DOHH2 (cell line): ENCODE results near the gene DNAI1.
A peak's percentile ranks its signal among the peaks of the same experiment; 100 is the strongest.

ENCODE experiments used
- H3F3A ChIP-seq: fragments of 200-600 bp; sonication (generic), shearing (Covaris generic); 2 replicates; pipeline ENCODE4 v1.6.0; 2016; ENCODE audit warnings: antibody characterized with exemption, mild to moderate bottlenecking; ENCODE audit not compliant: control insufficient read depth, insufficient read depth
- H3K27ac ChIP-seq: fragments of 200-600 bp; sonication (generic); 2 replicates; pipeline ENCODE4 v1.5.1; 2014; ENCODE audit warnings: low read depth, mild to moderate bottlenecking, low read length, moderate library complexity
- H3K27me3 ChIP-seq: fragments of 200-600 bp; sonication (generic); 2 replicates; pipeline ENCODE4 v1.6.1; 2014; ENCODE audit warnings: mild to moderate bottlenecking, low read length, mixed read lengths; ENCODE audit not compliant: control insufficient read depth
- H3K36me3 ChIP-seq: fragments of 200-600 bp; sonication (generic); 2 replicates; pipeline ENCODE4 v1.6.1; 2014; ENCODE audit warnings: mild to moderate bottlenecking, low read length, moderate library complexity, mixed read lengths; ENCODE audit not compliant: control insufficient read depth
- H3K4me1 ChIP-seq: fragments of 200-600 bp; sonication (generic); 2 replicates; pipeline ENCODE4 v1.6.1; 2014; ENCODE audit warnings: mild to moderate bottlenecking, low read length, mixed read lengths; ENCODE audit not compliant: control insufficient read depth
- H3K4me2 ChIP-seq: fragments of 200-600 bp; sonication (generic); 2 replicates; pipeline ENCODE4 v1.6.0; 2014; ENCODE audit warnings: mild to moderate bottlenecking, low read length, moderate library complexity
- H3K4me3 ChIP-seq: fragments of 200-600 bp; sonication (generic); 2 replicates; pipeline ENCODE4 v1.5.1; 2014; ENCODE audit warnings: mild to moderate bottlenecking, low read length, mixed read lengths
- H3K79me2 ChIP-seq: fragments of 200-600 bp; sonication (generic); 2 replicates; pipeline ENCODE4 v1.6.1; 2014; ENCODE audit warnings: mild to moderate bottlenecking, low read length, mixed read lengths; ENCODE audit not compliant: control insufficient read depth
- H3K9me2 ChIP-seq: fragments of 200-600 bp; sonication (generic); replicated peaks from 2 replicates; pipeline ENCODE4 v1.6.1; 2014; ENCODE audit warnings: mild to moderate bottlenecking, low read length, mixed read lengths; ENCODE audit not compliant: control insufficient read depth
- H3K9me3 ChIP-seq: fragments of 200-600 bp; sonication (generic); 2 replicates; pipeline ENCODE4 v1.6.1; 2014; ENCODE audit warnings: antibody characterized with exemption, low read length, mixed read lengths; ENCODE audit not compliant: control insufficient read depth, insufficient read depth
- H4K20me1 ChIP-seq: fragments of 200-600 bp; sonication (generic); 2 replicates; pipeline ENCODE4 v1.6.0; 2014; ENCODE audit warnings: low read depth, mild to moderate bottlenecking, antibody characterized with exemption, low read length, moderate library complexity; ENCODE audit not compliant: control insufficient read depth, insufficient read depth
- EZH2phosphoT487 ChIP-seq: fragments of 200-600 bp; sonication (generic); IDR thresholded peaks from 2 replicates; pipeline ENCODE4 v1.6.1; 2017; ENCODE audit warnings: borderline replicate concordance, mild to moderate bottlenecking, antibody characterized with exemption, low read length, moderate library complexity, mixed read lengths
- TF ChIP-seq, protein P1 (sequence below): fragments of 200-600 bp; sonication (generic); IDR thresholded peaks from one replicate; pipeline ENCODE4 v1.5.1; 2014; ENCODE audit warnings: antibody characterized with exemption, mild to moderate bottlenecking, low read depth, low read length; ENCODE audit not compliant: poor library complexity, severe bottlenecking

Gene DNAI1

DNA sequence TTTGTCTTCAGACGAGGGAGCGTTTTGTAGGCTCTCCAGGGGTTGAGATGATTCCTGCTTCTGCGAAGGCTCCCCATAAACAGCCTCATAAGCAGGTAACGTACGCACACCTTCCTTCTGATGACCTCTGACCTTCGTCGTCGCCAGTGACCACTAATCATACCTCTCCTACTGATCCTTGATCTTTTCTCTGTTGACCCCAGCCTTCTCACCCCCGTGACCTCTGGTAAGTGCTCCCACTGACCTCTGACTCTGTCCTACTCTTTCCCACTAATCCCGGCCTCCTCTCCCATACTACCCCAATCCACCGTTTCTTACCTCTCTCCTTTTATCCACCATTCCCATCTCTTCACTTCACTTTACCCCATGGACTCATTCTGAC is 345 bp downstream of the DNAI1 start:
- no peaks in the 10 kb centered on the region for H3K9me2 ChIP-seq
- TF ChIP-seq EZH2phosphoT487: no peak
- TF ChIP-seq, protein P1, sequence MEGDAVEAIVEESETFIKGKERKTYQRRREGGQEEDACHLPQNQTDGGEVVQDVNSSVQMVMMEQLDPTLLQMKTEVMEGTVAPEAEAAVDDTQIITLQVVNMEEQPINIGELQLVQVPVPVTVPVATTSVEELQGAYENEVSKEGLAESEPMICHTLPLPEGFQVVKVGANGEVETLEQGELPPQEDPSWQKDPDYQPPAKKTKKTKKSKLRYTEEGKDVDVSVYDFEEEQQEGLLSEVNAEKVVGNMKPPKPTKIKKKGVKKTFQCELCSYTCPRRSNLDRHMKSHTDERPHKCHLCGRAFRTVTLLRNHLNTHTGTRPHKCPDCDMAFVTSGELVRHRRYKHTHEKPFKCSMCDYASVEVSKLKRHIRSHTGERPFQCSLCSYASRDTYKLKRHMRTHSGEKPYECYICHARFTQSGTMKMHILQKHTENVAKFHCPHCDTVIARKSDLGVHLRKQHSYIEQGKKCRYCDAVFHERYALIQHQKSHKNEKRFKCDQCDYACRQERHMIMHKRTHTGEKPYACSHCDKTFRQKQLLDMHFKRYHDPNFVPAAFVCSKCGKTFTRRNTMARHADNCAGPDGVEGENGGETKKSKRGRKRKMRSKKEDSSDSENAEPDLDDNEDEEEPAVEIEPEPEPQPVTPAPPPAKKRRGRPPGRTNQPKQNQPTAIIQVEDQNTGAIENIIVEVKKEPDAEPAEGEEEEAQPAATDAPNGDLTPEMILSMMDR: no peak
- no peak overlapping the region for H3K27ac ChIP-seq
- H3K36me3 ChIP-seq: no peaks in the 10 kb centered on the region
- peak overlapping the region; percentile 74 for H3K4me2 ChIP-seq
- H4K20me1 ChIP-seq: no peaks in the 10 kb centered on the region; the same call in 1 of the 2 replicates
- H3K4me1 ChIP-seq: peaks cover 15% of the 10 kb centered on the region
- peaks cover 28% of the 10 kb centered on the region for H3K27me3 ChIP-seq
- H3F3A ChIP-seq: no peaks in the 10 kb centered on the region
- no peaks in the 10 kb centered on the region for H3K9me3 ChIP-seq
- peaks cover 2% of the 10 kb centered on the region; the same call in 1 of the 2 replicates for H3K79me2 ChIP-seq
- peak overlapping the region; percentile 77 for H3K4me3 ChIP-seq

DNA sequence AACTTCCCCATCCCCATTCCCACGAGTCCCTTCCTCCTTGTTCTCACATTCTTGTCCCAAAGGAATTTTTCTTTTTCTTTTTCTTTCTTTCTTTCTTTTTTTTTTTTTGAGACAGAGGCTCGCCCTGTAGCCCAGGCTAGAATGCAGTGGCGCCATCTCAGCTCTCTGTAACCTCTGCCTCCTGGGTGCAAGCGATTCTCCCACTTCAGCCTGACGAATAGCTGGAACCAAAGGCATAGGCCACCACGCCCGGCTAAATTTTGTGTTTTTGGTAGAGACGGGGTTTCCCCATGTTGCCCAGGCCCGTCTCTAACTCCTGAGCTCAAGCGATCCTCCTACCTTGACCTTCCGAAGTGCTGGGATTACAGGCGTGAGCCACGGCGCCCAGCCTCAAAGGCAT is 751 bp downstream of the DNAI1 start:
- Histone ChIP-seq H3K79me2 (peaks cover 2% of the 10 kb centered on the region; the same call in 1 of the 2 replicates), H3F3A (no peaks in the 10 kb centered on the region), H3K9me2 (no peaks in the 10 kb centered on the region), H3K4me1 (peaks cover 15% of the 10 kb centered on the region), H3K36me3 (no peaks in the 10 kb centered on the region), H3K4me3 (no peak overlapping the region), H3K27ac (no peak overlapping the region), H3K27me3 (peaks cover 32% of the 10 kb centered on the region), H4K20me1 (no peaks in the 10 kb centered on the region; the same call in 1 of the 2 replicates), H3K9me3 (no peaks in the 10 kb centered on the region), H3K4me2 (no peak overlapping the region; the same call in 1 of the 2 replicates)
- TF ChIP-seq EZH2phosphoT487: no peak
- TF ChIP-seq, protein P1: no peak

DNA sequence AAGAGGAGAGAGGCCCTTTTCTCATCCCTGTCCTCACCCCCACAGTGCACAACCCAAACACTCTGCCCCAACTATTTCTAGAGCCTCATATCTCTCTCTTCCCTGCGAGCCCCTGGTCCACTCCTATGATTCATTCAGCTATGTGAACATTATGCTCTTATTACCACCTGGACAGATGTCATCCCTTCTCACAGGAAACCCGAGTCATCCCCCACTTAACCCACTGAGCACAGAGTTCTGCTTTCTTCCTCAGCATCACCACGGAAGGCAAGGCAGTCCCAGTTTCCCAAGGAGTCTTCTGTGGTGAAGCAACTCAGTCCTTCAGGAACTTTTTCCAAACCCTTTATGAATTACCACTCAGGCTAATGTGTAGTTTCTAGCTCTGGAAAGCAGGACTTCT is 1.3 kb downstream of the DNAI1 start:
- Histone ChIP-seq H3K4me1 (peaks cover 15% of the 10 kb centered on the region), H3K4me3 (no peak overlapping the region), H3K4me2 (no peak overlapping the region), H3F3A (no peaks in the 10 kb centered on the region), H3K79me2 (peaks cover 2% of the 10 kb centered on the region; the same call in 1 of the 2 replicates), H4K20me1 (no peaks in the 10 kb centered on the region; the same call in 1 of the 2 replicates), H3K9me3 (no peaks in the 10 kb centered on the region), H3K27me3 (peaks cover 36% of the 10 kb centered on the region), H3K27ac (no peak overlapping the region), H3K36me3 (no peaks in the 10 kb centered on the region), H3K9me2 (no peaks in the 10 kb centered on the region)
- TF ChIP-seq, protein P1: no peak
- TF ChIP-seq EZH2phosphoT487: no peak
